ENCODE results near the gene AMOT.

- TF ChIP-seq CTCF (IDR thresholded peaks at IDR 0.05) = no peak
- no peak for TF ChIP-seq POLR2A (IDR thresholded peaks at IDR 0.05)
These were observed 17.7 kb downstream of the AMOT start for GRCh38 chrX:112822892-112823291.
